ENCODE results near the gene TGM2.

DNA sequence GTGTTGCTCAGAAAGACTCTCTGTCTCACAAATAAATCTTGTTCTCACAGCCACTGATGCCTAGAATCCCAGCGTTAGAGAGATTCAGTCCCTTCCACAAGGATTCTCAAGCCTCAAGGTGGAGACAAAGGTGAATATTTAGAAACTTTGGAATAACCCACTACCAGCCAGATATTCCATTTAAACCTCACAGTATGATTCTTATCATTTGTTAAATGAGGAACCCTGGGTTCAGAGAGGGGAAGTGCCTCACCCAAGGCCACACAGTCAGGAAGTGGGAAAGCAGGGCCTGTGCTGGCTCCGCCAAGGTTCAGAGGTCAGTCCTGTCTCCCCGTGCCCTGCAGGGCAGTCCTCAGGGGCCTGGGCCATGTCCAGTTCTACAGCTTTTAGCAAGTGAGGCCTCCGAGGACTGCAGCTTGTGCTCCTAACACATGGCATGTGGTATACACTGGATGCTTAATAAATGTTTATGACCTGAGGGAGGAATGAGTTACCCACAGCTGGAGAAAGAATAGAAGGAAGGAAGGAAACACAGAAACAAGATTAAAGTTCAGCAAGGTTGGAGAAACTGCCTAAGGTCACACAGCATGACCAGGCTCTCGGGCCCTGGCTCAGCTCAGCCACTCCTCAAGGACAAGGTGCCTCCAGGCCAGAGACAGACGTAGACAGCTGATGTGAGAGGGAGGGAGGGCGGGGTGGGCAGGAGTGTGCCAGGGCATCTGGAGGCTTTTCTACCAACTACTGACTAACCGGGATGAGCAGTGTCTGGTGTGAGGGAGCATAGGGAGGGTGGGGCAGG, 3.9 kb upstream of the TGM2 start:
- TF ChIP-seq GATA2 (IDR thresholded peaks at IDR 0.05; ENCODE audit: low read depth, low read length) (no peak), GATA3 (IDR thresholded peaks at IDR 0.05; ENCODE audit: low read depth, low read length) (no peak)
